ENCODE results near the gene TMPRSS11A. TPM values are rescaled to one million over a fixed set of nuclear protein-coding genes. Genes with fewer than 3 reads are reported as not detected.

The TMPRSS11A gene
- total RNA-seq, 1 experiment from 2014 or later = not detected

- TF ChIP-seq, protein P1, sequence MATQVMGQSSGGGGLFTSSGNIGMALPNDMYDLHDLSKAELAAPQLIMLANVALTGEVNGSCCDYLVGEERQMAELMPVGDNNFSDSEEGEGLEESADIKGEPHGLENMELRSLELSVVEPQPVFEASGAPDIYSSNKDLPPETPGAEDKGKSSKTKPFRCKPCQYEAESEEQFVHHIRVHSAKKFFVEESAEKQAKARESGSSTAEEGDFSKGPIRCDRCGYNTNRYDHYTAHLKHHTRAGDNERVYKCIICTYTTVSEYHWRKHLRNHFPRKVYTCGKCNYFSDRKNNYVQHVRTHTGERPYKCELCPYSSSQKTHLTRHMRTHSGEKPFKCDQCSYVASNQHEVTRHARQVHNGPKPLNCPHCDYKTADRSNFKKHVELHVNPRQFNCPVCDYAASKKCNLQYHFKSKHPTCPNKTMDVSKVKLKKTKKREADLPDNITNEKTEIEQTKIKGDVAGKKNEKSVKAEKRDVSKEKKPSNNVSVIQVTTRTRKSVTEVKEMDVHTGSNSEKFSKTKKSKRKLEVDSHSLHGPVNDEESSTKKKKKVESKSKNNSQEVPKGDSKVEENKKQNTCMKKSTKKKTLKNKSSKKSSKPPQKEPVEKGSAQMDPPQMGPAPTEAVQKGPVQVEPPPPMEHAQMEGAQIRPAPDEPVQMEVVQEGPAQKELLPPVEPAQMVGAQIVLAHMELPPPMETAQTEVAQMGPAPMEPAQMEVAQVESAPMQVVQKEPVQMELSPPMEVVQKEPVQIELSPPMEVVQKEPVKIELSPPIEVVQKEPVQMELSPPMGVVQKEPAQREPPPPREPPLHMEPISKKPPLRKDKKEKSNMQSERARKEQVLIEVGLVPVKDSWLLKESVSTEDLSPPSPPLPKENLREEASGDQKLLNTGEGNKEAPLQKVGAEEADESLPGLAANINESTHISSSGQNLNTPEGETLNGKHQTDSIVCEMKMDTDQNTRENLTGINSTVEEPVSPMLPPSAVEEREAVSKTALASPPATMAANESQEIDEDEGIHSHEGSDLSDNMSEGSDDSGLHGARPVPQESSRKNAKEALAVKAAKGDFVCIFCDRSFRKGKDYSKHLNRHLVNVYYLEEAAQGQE (IDR thresholded peaks at IDR 0.05; ENCODE audit: insufficient read depth in 1 of 2, low read depth in 2 of 2, low read length in 1 of 2) = no peak
- no peak for TF ChIP-seq TCF7L2 (IDR thresholded peaks at IDR 0.05; ENCODE audit: low read depth, low read length)
- no peak for TF ChIP-seq POLR2AphosphoS5 (IDR thresholded peaks at IDR 0.05; ENCODE audit: low read depth, low read length)
- H3K36me3 ChIP-seq (ENCODE audit: control insufficient read depth, insufficient read depth, low read length) = no peaks in the 10 kb centered on the region
- POLR2A ChIA-PET = no interaction called here
- H3K4me1 ChIP-seq (ENCODE audit: control insufficient read depth, insufficient read depth, low read length) = no peaks in the 10 kb centered on the region
- H3K9me3 ChIP-seq (ENCODE audit: control insufficient read depth, insufficient read depth, low read depth, low read length) = no peaks in the 10 kb centered on the region
- no peaks in the 10 kb centered on the region for H3K27me3 ChIP-seq (ENCODE audit: control insufficient read depth, insufficient read depth, low read length)
- no TSS peak for BruUV-seq (replicated peaks)
- no peak overlapping the region for H3K4me3 ChIP-seq (ENCODE audit: low read depth in 2 of 2, low read length in 2 of 2)
- intact Hi-C loops (cut with micrococcal nuclease; ENCODE audit: unreplicated experiment) (no loop called here), in situ Hi-C loops (cut with HindIII; ENCODE audit: low pct_unique_long_range_greater_than_20kb, low sequenced_read_pairs) (no loop called here)
- CTCF ChIA-PET = no interaction called here
- DNase-seq (ENCODE audit: low read depth, low spot score) (no peak), ATAC-seq (no peak)
- H3K27ac ChIP-seq (ENCODE audit: low read length) = no peak overlapping the region
These were observed 70.4 kb downstream of the TMPRSS11A start for GRCh38 chr4:67892905-67893304.

DNA sequence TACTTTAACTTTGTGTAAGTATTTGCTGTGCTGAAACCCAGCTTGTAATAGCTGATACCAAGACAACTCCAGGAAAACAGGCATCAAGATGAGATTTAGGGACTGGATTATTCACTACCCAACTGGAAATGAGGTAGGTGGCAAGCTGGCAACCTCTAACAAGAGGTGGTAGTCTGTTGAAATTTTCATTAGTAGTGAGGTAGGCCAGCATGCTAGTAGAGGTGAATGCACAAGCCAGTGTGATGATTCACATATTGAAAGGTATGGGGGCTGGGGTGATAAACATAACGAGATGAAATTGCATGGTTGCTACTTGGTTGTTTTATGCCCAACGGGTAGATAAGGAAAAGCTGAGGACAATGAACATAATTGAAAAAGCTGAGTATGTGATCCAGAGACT, 71.0 kb downstream of the TMPRSS11A start:
- H3K36me3 ChIP-seq (ENCODE audit: control insufficient read depth, insufficient read depth, low read length) = no peaks in the 10 kb centered on the region
- no peak overlapping the region for H3K4me3 ChIP-seq (ENCODE audit: low read depth in 2 of 2, low read length in 2 of 2)
- intact Hi-C loops (cut with micrococcal nuclease; ENCODE audit: unreplicated experiment) (no loop called here), in situ Hi-C loops (cut with HindIII; ENCODE audit: low pct_unique_long_range_greater_than_20kb, low sequenced_read_pairs) (no loop called here)
- CTCF ChIA-PET = no interaction called here
- TF ChIP-seq TCF7L2 (IDR thresholded peaks at IDR 0.05; ENCODE audit: low read depth, low read length) (no peak), POLR2AphosphoS5 (IDR thresholded peaks at IDR 0.05; ENCODE audit: low read depth, low read length) (no peak), SIN3A (IDR thresholded peaks at IDR 0.05; ENCODE audit: borderline replicate concordance, insufficient read depth, low read depth, low read length) (no peak), CTCF (IDR thresholded peaks at IDR 0.05) (no peak)
- TF ChIP-seq, protein P1 (IDR thresholded peaks at IDR 0.05; ENCODE audit: insufficient read depth in 1 of 2, low read depth in 2 of 2, low read length in 1 of 2) = no peak
- no peaks in the 10 kb centered on the region for H3K9me3 ChIP-seq (ENCODE audit: control insufficient read depth, insufficient read depth, low read depth, low read length)
- no peaks in the 10 kb centered on the region for H3K27me3 ChIP-seq (ENCODE audit: control insufficient read depth, insufficient read depth, low read length)
- no TSS peak for BruUV-seq (replicated peaks)
- POLR2A ChIA-PET = no interaction called here
- no peaks in the 10 kb centered on the region for H3K4me1 ChIP-seq (ENCODE audit: control insufficient read depth, insufficient read depth, low read length)
- no peak for DNase-seq (ENCODE audit: low read depth, low spot score)
- H3K27ac ChIP-seq (ENCODE audit: low read length) = no peak overlapping the region
- no peak for ATAC-seq
